Small intestine (tissue), 7 donors: ENCODE data around the gene EMC1. TPM values are rescaled to one million over a fixed set of nuclear protein-coding genes. Genes with fewer than 3 reads are reported as not detected.
"Not testable (repeated sequence)": the region's sequence is repeated elsewhere in the genome, so short reads cannot be mapped to it uniquely, and the experiment has no call there.

ENCODE experiments used
- DNase-seq, 2 donors: peaks; one replicate each; pipeline versions ENCODE4 v3.0.0 to v3.0.0-alpha.2; 2013
- FAIRE-seq: peaks from 2 replicates; lab custom pipeline; 2012; peaks lifted over from hg19 to GRCh38; lab: Jason Lieb, UNC
- H3K27ac ChIP-seq, 3 donors: one replicate each; pipeline ENCODE4 v1.5.1; 2013; ENCODE audit warnings: low read length in 2 of 3, mild to moderate bottlenecking in 2 of 3, control low read depth in 1 of 3, inconsistent platforms in 1 of 3, low read depth in 1 of 3, moderate library complexity in 1 of 3
- H3K27me3 ChIP-seq, 3 donors: one replicate each; pipeline ENCODE4 v1.6.1; 2013; ENCODE audit warnings: low read length in 3 of 3, inconsistent platforms in 1 of 3; ENCODE audit not compliant: control insufficient read depth in 3 of 3, insufficient read depth in 3 of 3
- H3K36me3 ChIP-seq, 3 donors: one replicate each; pipeline ENCODE4 v1.6.1; 2013; ENCODE audit warnings: low read length in 3 of 3, inconsistent platforms in 1 of 3, low read depth in 1 of 3, mild to moderate bottlenecking in 1 of 3, moderate library complexity in 1 of 3; ENCODE audit not compliant: control insufficient read depth in 3 of 3, insufficient read depth in 2 of 3
- H3K4me1 ChIP-seq, 3 donors: one replicate each; pipeline ENCODE4 v1.6.1; 2013; ENCODE audit warnings: low read length in 2 of 3, inconsistent platforms in 1 of 3, low read depth in 1 of 3, mild to moderate bottlenecking in 1 of 3, moderate library complexity in 1 of 3; ENCODE audit not compliant: control insufficient read depth in 3 of 3, insufficient read depth in 2 of 3
- H3K4me3 ChIP-seq, 3 donors: one replicate each; pipeline ENCODE4 v1.5.1; 2013; ENCODE audit warnings: low read length in 3 of 3, control low read depth in 1 of 3, inconsistent platforms in 1 of 3, low read depth in 1 of 3, mild to moderate bottlenecking in 1 of 3, moderate library complexity in 1 of 3
- H3K9me3 ChIP-seq, 2 donors: one replicate each; pipeline ENCODE4 v1.6.1; 2013; ENCODE audit warnings: low read depth in 1 of 2, low read length in 1 of 2; ENCODE audit not compliant: control insufficient read depth in 2 of 2, insufficient read depth in 1 of 2
- WGBS, 3 donors: extraction: QIAGEN DNeasy Blood & Tissue Kit; methylation state at CpG; one replicate each; pipeline ENCODE4 v1.1.7; 2013; 5-methylcytosine and 5-hydroxymethylcytosine counted together
- polyA plus RNA-seq, 4 donors: library from polyadenylated mRNA; stranded (reverse) in 3 of 4; unstranded in 1 of 4; fragments of 200-250 nt in 3 of 4; fragments of 120-200 nt in 1 of 4; gene quantifications; one replicate each; pipeline versions ENCODE4 v1.2.1 to v1.2.3, GENCODE V29; 2013
- donor health status: healthy with polysubstance abuse.
- donor health status: control.
- donor health status: control.
- donor health status: Bipolar disorder and iron deficiency.
- donor health status: healthy.

Gene EMC1
- polyA plus RNA-seq, 4 donors: 4.2 to 33.4 (median 12.5) TPM

GRCh38 chr1:19232524-19232846 is 18.8 kb downstream of the EMC1 start:
- no peaks in the 10 kb centered on the region for H3K9me3 ChIP-seq
- peaks cover 26 to 68% (median 38%) of the 10 kb centered on the region in 3 donors for H3K36me3 ChIP-seq
- no peak for DNase-seq
- no peak overlapping the region for H3K4me3 ChIP-seq
- H3K27me3 ChIP-seq: no peaks in the 10 kb centered on the region
- H3K4me1 ChIP-seq: no peaks in the 10 kb centered on the region
- no peak for FAIRE-seq
- H3K27ac ChIP-seq: no peak overlapping the region

GRCh38 chr1:19231736-19232523 is 19.4 kb downstream of the EMC1 start:
- H3K27me3 ChIP-seq: not testable (repeated sequence)
- H3K36me3 ChIP-seq: peaks cover 22 to 68% (median 36%) of the 10 kb centered on the region in 3 donors
- 86 to 94% (median 93%) methylated on average over 16 of the region's 16 CpGs for WGBS, 3 donors

GRCh38 chr1:19229828-19230325 is 21.4 kb downstream of the EMC1 start:
- FAIRE-seq: no peak
- 87 to 91% (median 89%) methylated on average over 6 of the region's 6 CpGs for WGBS, 3 donors
- H3K27me3 ChIP-seq: no peaks in the 10 kb centered on the region
- no peak overlapping the region for H3K4me3 ChIP-seq
- peaks cover 26 to 80% (median 41%) of the 10 kb centered on the region in 3 donors for H3K36me3 ChIP-seq
- H3K4me1 ChIP-seq: no peaks in the 10 kb centered on the region
- no peaks in the 10 kb centered on the region for H3K9me3 ChIP-seq
- no peak overlapping the region for H3K27ac ChIP-seq
- DNase-seq: no peak

More at GRCh38 chr1:19231736-19232523, 19.4 kb downstream of the EMC1 start:
- not testable (repeated sequence) for H3K27ac ChIP-seq, H3K4me3 ChIP-seq, DNase-seq, H3K4me1 ChIP-seq, FAIRE-seq, H3K9me3 ChIP-seq

GRCh38 chr1:19229229-19229628 is 22.1 kb downstream of the EMC1 start:
- FAIRE-seq: no peak
- Histone ChIP-seq H3K27me3 (no peaks in the 10 kb centered on the region), H3K4me1 (no peaks in the 10 kb centered on the region), H3K9me3 (no peaks in the 10 kb centered on the region), H3K36me3 (peaks cover 26 to 79% (median 44%) of the 10 kb centered on the region in 3 donors), H3K4me3 (no peak overlapping the region), H3K27ac (no peak overlapping the region)
- 77 to 92% (median 81%) methylated on average over 3 of the region's 3 CpGs for WGBS, 3 donors
- DNase-seq: no peak

- FAIRE-seq (no peak), DNase-seq (no peak)
- Histone ChIP-seq H3K4me3 (no peak overlapping the region), H3K36me3 (peaks cover 25 to 78% (median 31%) of the 10 kb centered on the region in 3 donors), H3K9me3 (no peaks in the 10 kb centered on the region), H3K27ac (no peak overlapping the region), H3K27me3 (no peaks in the 10 kb centered on the region), H3K4me1 (no peaks in the 10 kb centered on the region)
- WGBS, 3 donors: 78 to 86% (median 80%) methylated on average over 15 of the region's 15 CpGs
Measured at GRCh38 chr1:19222979-19223824, 28.1 kb downstream of the EMC1 start.

GRCh38 chr1:19222573-19222972 is 28.8 kb downstream of the EMC1 start:
- Histone ChIP-seq H3K36me3 (peaks cover 29 to 75% (median 31%) of the 10 kb centered on the region in 3 donors), H3K27ac (no peak overlapping the region), H3K9me3 (no peaks in the 10 kb centered on the region), H3K4me3 (no peak overlapping the region), H3K27me3 (no peaks in the 10 kb centered on the region), H3K4me1 (no peaks in the 10 kb centered on the region)
- no peak for DNase-seq
- no peak for FAIRE-seq
- 96 to 98% (median 96%) methylated on average over 11 of the region's 11 CpGs for WGBS, 3 donors

- DNase-seq (no peak), FAIRE-seq (no peak)
- Histone ChIP-seq H3K27me3 (no peaks in the 10 kb centered on the region), H3K4me3 (no peak overlapping the region), H3K4me1 (no peaks in the 10 kb centered on the region), H3K27ac (no peak overlapping the region), H3K9me3 (no peaks in the 10 kb centered on the region), H3K36me3 (peaks cover 23 to 64% (median 24%) of the 10 kb centered on the region in 3 donors)
- WGBS, 3 donors: 65 to 86% (median 81%) methylated on average over 7 of the region's 7 CpGs
Measured at GRCh38 chr1:19220991-19221390, 30.3 kb downstream of the EMC1 start.

- H3K4me3 ChIP-seq: no peak overlapping the region
- H3K27ac ChIP-seq: peak overlapping the region in 1 of 3 donors; percentile 19
- H3K9me3 ChIP-seq: no peaks in the 10 kb centered on the region
- H3K4me1 ChIP-seq: no peaks in the 10 kb centered on the region
- H3K27me3 ChIP-seq: no peaks in the 10 kb centered on the region
- DNase-seq (no peak), FAIRE-seq (no peak)
- peaks cover 20 to 61% (median 21%) of the 10 kb centered on the region in 3 donors for H3K36me3 ChIP-seq
- 92 to 96% (median 96%) methylated on average over 8 of the region's 8 CpGs for WGBS, 3 donors
Measured at GRCh38 chr1:19220080-19220846, 31.1 kb downstream of the EMC1 start.
